GM18526 (cell line): ENCODE measurements around the gene RRAS.

Experiments
- POLR2A ChIP-seq: IDR thresholded peaks from 3 replicates; pipeline ENCODE4 v1.6.1; 2011; ENCODE audit not compliant: insufficient read length; ENCODE audit errors: extremely low read depth

RRAS gene

DNA sequence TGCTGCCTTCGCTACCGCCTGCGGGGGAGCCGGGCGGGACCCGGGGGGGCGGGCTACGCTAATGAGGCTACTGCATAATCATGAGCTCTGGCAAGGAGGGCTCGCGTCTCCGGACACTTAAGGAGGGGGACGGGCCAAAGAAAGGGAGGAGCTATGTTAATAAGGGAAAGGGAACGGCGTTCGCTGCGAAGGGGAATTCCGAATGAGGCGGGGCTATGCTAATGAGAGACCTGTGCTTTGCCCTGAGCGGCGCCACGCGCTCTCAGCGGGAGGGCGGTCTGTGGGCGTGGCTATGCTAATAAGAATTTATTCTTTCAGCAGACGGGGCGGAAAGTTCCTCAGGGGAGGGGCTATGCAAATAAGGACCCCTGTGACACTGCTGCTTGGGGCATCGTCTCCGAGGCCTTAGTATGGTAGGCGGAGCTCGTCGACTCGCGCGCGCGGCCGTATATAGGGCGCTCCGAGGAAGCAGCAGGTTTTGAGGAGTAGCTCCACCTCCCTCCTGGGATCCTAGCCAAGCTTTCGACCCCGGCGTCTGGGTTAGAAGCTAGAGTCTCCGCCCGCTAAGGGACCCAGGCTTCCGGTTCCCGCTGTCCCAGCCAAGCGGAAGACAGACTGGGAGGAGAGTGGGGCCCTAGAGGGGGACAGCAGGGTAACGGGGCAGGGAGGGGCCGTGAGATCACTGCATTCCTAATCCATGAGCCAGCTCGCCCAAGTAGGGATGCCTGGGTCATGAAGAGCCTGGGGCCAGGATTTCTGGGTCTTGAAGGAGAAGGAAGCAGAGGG lies at the start of gene RRAS:
Gene RRAS, minus strand, starts transcription at position 31 of the 786 bp plus-strand sequence. CDS start 45 bp downstream, outside the sequence.
- peak; percentile 84 for TF ChIP-seq POLR2A

DNA sequence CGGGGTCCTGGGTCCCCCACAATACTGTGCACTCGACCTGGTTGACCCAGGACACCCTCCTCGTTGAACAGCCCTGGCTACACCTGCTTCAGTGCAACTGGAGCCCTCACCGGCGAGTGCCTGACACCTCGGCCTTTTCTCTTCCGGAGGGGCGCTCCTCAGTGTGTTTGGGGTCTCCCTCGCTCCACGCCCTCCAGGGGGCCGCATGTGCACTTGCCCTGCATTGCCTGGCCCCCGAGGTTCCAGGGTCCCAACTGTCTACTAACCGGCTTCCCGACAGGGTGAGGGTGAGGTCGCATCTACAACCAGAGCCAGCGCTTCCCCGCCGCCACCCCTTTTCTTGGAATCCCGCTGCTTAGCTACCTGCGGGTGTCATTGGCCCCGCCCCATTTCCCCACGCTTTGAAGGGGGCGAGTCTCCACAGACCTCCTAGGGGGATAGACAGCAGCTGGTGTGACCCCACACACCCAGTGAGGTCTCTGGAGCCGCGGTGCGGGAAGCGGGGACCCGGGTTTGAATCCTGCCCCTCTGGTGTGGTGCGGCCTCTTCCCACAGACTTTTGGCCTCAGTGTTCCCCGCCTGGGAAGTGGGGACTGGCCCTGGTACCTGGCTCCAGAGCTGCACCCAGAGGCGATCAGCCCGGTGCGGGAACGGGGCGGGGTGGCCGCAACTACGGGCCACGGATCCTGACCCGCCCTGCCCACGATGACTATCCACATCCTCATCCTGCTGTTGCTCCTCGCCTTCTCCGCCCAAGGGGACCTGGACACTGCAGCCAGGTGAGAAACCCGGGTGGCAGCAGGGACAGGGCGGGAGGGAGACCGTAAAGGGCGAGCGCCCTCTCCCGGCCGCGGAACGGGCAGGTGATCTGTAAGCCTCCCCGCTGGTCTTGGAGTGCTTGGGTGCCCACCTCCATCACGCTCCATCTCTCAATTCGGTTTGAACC lies 49.5 kb upstream of the RRAS start, which contains the start of gene ADM5:
Gene ADM5, plus strand, starts transcription at position 462 of the 946 bp plus-strand sequence. Its CDS starts 244 bp downstream, at position 706.
- TF ChIP-seq POLR2A = no peak

DNA sequence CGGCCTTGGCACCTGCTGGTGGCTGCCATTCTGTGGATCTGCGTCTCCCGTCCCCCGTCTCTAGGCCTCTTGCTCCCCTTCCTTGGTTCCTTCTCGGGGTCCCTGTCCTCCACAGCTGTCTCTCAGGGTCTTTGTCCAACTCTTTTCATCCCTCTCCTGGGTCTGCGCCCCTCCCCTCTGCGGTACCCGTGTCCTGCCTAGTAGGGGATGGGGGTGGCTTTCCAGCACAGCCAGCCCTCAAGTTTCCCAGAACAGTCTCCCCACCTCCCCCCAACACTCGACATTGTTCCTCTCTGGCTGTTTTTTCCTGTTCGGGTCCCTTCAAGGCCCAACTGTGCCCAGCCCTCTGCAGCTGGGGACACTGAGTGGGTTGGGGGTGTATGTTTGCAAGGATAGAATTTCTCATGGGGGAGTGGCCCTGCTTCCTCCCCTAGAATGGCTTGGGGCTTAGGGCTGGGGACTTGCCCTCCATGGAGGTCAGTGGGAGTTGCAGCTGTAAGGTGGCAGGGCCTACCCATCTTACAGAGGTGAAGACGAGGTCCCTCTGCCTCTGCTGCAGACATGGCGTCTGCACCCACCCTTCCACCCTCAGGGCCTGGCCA lies 48.7 kb upstream of the RRAS start:
- TF ChIP-seq POLR2A = no peak

DNA sequence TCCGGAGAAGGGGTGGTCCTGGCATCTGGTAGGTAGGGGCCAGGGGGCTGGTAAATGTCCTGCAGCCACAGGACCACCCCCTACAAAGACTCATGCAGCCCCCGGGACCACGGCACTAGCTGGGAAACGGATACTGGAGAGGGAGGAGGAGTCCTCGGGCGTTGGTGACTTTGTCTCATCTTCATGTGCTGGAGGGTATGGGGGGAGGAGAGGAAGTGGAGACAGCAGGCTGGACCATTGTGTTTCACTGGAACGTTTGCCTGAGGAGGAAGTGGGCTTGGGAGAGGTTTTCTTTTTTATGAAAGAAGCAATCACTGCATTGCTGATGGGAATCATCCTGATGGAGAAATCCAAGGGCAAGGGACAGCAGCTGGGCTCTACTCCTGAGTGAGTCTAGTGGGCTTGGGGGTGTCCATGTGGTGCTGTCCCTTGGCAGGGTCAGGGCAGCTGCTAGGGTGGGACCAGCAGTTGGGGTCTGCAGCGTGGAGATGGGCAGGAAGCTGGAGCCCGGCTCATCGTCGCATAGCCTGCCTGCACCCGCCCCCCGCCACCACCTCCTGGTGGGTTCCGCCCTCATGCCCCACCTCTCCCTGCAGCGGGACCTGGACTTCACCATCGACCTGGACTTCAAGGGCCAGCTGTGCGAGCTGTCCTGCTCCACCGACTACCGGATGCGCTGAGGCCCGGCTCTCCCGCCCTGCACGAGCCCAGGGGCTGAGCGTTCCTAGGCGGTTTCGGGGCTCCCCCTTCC lies 47.8 kb upstream of the RRAS start:
- TF ChIP-seq POLR2A = no peak

DNA sequence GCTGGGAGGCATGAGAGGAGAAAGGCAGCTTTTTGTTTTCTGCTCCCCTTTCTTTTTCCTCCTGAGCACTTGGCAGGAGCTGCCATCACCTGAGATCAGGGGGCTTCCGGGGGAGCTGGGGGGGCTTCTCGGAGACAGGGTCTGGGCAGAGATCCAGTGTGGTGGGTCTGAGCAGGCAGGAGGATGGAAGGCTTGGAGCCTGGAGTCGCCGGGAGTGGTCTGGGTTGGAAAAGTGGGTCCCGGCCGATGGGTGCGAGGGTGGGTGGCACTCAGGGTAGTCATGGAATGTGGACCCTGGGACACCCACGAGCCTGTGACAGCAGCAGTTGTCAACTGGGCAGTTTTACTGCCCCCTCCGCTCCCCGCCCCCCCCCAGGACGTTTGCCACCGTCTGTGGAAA lies 47.2 kb upstream of the RRAS start:
- TF ChIP-seq POLR2A = no peak

DNA sequence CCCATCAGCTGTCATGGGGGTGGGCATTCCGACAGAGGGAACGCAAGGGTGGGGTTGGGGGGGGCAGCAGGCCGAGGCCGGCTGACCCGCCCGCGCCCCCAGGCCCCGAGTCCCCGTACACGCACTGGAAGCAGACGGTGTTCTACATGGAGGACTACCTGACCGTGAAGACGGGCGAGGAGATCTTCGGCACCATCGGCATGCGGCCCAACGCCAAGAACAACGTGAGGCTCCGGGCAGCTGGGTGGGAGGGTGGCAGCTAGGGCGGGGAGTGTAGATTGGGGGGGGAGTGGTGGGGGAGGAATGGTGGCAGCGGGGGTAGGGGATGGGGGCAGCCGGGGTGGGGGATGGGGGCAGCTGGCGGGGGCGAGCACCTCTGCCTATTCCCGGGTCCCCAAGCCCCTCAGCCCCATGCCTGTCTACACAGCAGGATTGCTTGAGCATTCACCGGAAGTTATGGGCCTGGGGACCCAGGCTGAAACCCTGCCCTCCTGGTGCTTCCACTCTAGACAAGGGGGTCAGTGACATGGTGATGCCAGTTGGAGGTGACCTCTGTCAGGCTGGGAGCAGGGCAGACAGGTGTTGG lies 46.7 kb upstream of the RRAS start:
- no peak for TF ChIP-seq POLR2A

DNA sequence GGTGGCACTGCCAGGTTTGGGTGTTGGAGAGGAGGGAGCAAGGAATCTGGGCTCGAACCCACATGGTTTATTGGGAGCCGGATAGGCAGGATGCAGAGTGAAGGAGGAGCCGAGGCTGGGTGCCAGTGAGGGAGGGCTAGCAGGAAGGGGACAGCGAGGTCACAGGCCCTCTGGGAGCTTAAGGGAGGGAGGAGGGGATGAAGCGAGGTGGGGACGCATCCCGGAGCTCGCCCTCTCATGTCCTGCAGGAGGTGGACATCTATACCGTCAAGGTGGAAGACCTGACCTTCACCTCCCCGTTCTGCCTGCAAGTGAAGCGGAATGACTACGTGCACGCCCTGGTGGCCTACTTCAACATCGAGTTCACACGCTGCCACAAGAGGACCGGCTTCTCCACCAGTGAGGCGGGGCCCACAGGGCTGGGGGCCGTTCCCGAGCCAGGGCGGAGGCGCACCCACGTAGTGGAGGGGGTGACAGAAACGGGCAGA lies 45.9 kb upstream of the RRAS start:
- no peak for TF ChIP-seq POLR2A

DNA sequence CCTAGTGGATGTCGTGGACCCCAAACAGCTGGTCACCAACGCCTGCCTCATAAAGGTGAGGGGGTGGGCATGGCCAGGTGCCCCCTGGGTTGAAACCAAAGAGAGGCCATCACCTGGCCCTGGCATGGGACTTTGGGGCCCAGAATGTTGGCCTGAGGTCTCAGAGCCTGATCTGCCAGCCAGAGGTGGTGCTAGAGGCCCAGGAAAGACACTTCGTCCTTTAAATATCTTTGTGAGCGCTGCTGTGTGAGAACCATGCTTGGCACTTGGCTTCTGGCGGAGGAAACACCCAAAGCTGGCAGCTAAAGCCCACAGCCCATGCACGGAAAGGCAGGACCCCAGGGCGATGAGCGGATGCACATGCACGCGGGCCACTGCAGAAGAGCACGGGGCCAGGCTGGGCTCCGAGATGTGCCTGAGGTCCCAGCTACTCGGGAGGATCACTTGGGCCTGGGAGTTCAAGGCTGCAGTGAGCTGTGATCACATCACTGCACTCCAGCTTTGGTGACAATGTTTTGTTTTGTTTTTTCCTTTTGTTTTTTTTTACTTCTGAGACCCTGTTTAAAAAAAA lies 45.1 kb upstream of the RRAS start:
- TF ChIP-seq POLR2A = no peak

DNA sequence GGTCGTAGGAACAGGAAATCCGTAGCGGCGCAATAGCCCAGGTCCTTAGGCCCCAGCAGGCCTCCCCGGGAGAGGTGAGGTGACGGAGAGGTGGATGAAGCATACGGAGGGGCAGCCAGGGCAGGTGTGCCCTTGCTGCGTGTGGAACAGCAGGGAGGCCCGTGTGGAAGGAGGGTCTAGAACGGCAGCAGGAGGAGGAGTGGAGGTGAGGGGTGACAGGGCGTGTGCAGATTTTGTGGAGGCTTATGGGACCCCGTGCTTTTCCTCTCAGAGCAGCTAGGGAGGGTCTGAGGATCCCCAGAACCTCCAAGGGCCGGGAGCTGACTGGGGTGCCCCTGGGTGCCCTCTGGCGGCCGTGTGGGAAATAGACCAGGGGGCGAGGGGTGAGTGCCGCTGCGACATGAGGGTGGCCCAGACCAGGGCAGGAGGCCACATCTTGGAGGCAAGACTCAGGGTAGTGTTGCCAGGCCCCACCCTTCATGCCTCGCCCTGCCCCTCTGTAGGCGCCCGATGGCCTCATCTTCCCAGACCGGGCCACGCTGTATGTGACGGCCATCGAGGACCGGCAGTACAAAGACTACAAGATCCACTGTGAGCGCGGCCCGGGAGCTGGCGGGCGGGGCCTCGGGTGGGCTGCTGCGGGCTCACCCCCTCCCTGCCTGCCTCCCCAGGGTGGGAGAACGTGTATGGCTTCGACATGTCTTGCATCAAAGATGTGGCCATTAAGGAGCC lies 44.5 kb upstream of the RRAS start:
- TF ChIP-seq POLR2A = no peak

DNA sequence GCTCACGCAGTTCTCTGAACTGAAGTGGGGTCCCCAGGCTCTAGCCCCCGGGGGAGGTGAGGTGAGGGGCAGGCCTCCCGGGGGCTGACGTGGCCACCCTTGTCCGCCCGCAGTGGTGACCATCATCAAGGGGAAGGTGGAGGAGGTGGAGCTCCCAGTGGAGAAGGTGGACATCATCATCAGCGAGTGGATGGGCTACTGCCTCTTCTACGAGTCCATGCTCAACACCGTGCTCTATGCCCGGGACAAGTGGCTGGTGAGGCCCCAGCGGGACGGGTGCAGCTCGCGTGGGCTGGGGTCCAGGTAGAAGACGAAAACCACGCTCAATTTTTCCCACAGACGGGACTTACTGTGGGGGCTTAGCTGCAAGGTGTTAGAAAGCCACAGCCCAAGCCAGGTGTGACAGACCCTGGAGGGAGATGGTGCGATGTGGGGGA lies 43.9 kb upstream of the RRAS start:
- TF ChIP-seq POLR2A = no peak

DNA sequence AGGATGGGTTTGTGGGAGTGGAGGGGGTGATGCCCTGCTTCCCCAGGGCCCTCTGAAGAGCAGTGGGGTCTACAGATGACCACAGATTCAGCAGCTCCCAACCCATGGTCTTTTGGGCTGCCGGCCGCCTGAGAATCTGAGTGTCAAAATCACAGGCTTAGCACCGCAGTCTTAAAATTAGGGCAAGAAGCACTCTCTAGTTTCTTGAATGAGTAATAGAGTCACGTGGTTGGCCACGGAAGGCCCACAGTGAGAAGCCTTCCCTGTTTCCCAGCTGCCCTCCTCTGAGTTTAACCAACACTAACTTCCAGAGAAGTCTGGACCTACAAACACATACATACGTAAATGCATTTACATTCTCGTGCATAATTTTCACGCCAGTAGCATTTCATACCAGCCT lies 42.3 kb upstream of the RRAS start:
- no peak for TF ChIP-seq POLR2A

DNA sequence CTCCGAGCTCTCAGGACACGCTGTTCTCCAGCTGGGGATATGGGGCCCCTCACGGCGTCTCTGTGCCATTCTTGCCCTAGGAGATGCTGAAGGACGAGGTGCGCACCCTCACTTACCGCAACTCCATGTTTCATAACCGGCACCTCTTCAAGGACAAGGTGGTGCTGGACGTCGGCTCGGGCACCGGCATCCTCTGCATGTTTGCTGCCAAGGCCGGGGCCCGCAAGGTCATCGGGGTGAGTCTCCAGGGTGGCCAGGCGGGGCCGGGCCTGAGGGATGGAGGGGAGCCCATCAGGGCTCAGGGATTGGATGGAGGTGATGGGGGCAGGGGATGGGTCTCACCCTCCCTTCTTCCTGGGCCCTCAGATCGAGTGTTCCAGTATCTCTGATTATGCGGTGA lies 41.9 kb upstream of the RRAS start:
- no peak for TF ChIP-seq POLR2A
